Right renal pelvis (tissue), 4 donors: ENCODE measurements around the gene PRDX3. TPM values are rescaled to one million over a fixed set of nuclear protein-coding genes. Genes with fewer than 3 reads are reported as not detected.
"Not testable (repeated sequence)": the region's sequence is repeated elsewhere in the genome, so short reads cannot be mapped to it uniquely, and the experiment has no call there.

Experiments used
- DNase-seq, 4 donors: peaks; one replicate each; pipeline ENCODE4 v3.0.0-alpha.2; 2013; ENCODE audit warnings: low read depth in 4 of 4, low spot score in 3 of 4, missing footprints in 1 of 4
- polyA plus RNA-seq, 4 donors: library from polyadenylated mRNA; unstranded; fragments of 120-200 nt; gene quantifications; one replicate each; pipeline ENCODE4 v1.2.1, GENCODE V29; 2013; ENCODE audit not compliant: insufficient read length in 4 of 4

Gene PRDX3
- polyA plus RNA-seq, 4 donors = 277 to 321 (median 305) TPM

DNA sequence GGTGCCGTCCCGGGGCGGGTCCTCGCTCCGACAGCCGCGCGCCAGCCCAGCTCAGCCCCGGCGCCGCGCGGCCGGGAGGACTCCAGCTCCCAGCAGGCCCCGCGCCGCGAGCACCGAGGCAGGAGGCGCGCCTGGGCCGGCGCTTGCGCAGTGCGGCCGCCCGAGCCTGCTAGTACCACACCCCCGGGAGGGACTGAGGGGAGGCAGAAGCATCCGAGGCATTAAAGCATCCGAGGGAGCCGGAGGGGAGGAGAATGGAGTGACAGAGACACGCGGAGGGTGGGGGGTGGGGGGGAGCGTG lies 28.7 kb upstream of the PRDX3 start, which contains the start of gene GRK5:
Gene GRK5, plus strand, starts transcription at position 206 of the 301 bp plus-strand sequence. CDS start 347 bp downstream, outside the sequence.
- DNase-seq = peak; percentile 91 to 95 (median 92)

DNA sequence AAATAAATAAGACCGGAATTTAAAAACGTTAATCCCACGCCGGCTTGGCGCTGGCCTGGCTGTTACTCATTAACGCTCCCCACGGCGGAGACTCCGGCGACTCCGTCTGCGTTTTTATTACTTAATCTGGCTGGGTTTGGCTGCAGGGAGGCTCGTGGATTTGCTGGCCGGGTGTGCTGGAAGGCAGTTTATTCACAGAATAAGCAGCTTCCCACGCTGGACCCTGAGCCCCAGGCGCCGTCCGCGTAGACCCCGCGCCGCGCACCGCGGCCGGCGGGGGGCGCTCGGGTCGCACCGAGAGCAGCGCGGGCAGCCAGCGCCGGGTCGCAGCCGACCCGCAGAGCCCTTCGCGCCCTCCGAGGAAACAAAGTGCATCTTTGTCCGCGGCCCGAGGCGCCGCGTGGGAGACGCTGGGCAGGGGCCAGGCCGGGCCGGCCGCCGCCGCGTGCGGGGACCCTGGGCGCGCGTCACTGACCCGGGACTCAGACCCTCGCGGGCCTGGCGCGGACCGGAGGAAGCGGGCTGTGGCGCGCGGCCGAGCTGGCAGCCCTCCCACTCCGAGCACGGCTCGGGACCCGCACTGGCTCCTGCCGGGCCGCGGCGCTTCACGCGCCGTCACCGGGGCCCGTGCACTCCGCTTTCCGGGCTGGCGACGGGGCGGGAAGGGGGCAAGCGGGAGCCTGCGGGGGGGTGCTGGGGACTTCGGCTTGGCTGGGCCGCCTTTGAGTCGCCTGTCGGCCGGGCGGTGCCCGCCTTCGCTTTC lies 28.2 kb upstream of the PRDX3 start:
- peak in 2 of 4 donors; percentile 61 to 69 for DNase-seq

DNA sequence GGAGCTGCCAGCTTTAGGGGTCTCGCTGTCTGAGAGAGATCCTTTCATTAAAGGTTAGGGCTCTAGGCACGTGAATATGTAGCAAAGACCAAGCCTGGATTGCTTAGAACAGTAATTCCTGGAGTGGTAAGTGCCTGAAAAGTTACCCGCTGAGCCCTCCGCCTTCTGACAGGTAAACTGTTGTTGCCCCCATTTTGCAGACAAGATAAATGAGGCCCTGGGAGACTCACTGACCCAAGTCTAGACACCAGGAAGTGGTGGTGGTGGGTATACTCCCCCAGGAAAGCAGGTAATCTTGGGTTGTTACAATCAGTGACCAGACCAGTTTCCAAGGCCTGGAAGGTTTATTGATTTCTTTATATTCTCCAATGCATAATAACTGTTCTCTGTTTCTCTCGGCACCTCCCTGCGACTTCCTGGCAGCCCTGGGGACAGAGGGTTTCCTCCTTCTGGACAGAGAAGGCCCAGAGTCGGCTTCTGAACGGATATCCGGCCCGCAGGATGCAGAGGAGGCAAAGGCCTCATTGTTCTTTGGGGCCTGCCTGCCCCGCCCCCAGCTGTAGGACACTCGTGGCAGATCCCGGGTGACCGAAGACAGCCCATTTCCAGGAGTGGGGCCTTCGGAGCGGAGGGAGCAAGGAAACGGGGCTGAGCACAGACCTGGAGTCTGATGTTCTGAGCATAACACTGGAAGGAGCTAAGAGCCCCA lies 27.4 kb upstream of the PRDX3 start:
- no peak for DNase-seq

DNA sequence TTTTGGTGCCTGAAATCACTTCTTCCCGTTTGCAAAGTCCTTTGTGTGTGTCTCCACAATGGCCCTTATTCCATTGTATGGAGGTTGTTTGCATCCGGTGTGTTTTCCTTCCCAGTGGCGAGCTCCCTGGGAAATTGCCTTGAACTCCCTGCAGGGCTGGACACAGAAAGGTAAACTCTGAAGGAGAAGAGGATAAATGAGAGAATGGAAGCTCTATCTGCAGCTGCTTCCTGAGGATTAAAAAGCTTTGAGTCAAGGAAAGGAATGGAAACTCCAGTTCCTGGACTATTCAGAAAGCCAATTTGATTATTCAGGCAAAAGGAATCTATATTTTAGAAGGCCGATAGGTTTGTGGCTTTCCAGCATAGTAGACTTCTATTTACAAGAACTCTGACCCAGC lies 24.4 kb upstream of the PRDX3 start:
- no peak for DNase-seq

DNA sequence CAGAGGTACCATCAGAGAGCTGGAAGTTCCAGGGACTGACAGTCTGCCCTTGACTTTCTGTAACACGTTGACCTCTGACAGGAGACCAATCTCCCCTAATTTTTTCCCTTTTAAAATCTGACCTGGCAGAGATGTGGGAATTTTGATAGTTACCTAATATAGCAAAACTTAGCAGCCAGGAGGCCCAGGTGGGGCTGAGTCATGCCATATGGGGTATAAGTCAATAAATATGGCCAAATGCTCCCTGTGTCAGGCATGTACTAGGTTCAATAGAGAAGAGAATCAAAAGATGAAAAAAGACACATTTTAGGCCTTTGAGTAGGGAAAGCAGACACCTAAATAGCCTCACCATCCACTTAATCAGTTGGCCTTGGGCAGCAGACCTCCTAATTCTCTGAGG lies 22.6 kb upstream of the PRDX3 start:
- DNase-seq = no peak

DNA sequence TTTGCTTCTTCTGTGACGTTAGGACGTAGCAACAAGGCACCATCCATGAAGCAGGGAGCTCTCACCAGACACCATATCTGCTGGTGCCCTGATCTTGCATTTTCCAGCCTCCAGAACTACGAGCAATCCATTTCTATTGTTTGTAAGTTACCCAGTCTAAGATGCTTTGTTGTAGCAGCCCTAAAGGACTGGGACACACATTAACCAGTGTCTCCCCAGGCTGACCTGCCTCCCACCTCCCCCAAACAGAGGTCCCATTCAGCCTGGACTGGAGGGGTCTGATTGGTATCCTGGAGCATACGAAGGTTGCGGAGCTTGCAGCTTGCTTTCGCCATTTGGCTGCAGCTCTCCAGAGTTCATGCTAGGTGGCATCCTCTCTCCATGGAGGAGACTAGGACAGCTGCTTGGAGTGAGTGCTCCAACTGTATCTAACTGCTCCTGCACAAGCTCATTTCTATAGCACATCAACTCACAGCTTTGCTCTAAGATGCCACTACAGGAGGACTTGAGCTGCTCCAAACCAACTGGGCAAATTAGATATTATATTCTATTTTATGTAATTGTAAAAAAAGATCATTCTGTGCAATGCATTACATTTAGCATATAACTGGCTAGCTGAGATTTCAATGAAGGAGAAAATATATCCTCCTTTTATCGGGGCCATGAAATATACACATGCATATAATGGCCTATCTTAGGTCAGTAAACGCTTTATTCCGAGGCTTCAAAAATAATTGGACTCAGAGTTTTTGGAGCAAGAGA lies 20.8 kb upstream of the PRDX3 start:
- DNase-seq = peak in 1 of 4 donors; percentile 58

DNA sequence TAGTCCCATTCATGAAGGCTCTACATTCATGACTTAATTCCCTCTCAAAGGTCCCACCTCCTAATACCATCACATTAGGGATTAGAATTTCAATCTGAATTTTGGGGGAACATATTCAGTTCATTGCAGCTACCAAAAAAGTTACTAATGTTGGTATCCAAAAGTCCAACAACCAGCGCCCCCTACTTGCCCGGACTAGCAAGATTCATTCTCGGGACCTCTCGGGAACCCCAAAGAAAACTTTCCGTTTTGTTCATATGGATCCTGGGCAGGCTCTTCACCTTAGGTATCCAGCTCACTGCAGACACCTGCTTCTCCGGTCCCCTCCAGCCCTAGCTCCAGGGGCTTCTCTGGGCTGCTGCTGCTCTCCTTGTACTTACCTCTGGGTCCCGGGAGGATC lies 19.8 kb upstream of the PRDX3 start:
- no peak for DNase-seq

DNA sequence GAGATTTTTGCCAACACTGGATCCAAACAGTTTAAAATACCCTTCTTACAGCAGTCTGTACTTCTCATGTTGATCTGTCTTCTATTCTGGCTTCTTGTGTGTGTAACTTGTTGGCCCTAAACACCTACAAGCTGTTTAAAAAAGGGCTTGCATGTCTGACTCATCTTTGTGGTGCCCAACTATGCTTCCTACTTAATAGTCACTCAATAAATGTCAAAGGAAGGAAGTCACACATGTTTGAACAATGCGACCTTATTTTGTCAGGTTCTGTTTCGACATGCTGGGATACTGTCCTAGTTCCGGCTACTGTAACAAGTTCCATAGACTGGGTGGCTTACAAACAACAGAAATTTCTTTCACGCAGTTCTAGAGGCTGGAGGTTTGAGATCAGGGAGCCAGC lies 19.3 kb upstream of the PRDX3 start:
- DNase-seq = no peak

DNA sequence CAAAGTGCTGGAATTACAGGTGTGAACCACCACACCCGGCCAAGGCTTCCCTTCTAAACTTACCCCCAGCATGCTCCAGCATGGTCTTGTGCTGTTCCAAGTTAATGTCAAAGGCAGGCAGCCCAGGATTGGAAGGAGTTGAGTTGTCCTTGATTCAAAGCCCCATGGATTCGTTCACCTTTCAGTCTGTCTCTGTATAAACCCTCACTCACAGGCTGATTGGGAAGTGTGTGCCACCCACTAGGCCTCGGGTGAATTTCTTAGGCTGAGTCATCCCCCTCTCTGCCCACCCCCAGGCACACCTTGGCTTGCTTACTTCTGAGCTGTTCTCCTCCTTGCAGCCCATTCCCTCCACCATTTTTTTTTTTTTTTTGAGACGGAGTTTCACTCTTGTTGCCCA lies 13.3 kb upstream of the PRDX3 start:
- no peak for DNase-seq

DNA sequence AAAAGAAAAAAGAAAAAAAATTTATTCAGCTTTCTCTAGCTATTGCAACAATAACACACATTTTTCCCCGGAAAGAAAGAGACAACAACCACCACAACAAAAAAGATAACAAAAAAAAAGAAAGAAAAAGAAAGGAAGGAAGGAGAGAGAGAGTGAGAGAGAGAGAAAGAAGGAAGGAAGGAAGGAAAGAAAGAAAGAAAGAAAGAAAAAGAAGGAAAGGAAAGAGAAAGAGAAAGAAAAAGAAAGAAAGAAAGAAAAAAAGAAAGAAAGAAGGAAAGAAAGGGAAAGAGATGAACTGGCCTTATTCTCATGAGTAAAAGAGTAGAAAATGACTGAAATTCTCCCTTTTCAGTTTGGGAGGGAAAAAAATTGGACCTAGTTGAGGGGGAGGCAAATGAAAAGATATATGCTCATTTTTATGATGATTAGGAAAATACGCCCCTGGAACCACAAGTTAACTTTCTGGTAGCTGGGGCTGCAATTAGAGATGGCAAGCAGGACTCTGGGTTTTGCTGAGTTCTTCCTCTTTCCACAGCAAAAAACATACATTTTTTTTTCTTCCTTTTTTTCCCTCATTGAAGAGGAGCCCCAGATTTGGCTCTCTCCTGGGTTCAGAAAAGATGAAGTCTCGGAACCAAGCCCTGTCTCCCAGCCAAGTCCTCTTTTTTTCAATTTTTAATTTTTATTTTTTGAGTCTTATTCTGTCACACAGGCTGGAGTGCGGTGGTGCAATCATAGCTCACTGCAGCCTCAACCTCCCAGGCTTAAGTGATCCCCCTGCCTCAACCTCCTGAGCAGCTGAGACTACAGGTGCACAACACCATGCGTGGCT lies 12.6 kb upstream of the PRDX3 start:
- DNase-seq = no peak

DNA sequence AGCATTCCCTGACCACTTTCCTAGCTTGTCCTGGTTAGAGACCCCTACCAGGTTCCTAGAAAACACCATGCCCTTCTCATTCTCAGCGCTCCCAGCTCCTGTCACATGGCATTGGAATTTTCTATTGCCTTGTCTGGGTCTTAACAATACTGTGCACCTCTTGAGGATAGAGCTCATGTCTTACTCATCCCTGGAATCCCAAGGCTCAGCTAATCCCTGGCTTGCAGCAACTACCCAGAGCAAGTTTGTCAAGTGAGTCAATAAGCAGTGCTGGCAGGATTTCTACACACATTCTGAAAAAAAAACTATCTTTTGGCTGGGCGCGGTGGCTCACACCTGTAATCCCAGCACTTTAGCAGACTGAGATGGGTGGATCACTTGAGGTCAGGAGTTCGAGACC lies 11.7 kb upstream of the PRDX3 start:
- no peak for DNase-seq

DNA sequence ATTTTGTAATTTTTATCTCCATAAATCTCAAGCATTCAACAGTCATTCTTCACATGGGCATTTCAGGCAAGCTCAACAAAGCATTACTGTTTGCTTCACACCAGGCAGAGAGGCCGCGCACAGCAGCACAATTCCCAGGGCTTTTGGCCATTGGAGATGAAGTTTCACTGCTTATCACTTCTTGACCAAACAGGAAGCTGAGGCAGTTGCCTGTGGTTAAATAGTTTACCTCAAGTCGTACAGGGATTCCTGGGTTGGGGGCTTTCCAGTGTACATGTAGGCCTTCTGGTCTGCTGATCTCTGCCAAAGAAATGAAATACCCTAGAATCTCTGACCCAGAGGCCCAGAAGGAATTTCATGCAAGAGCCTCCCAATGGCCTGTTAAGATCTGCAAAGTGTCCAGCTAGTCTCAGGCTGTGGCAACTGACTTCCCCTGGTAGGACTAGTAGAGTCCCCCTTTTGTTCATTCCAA lies 11.2 kb upstream of the PRDX3 start:
- no peak for DNase-seq

DNA sequence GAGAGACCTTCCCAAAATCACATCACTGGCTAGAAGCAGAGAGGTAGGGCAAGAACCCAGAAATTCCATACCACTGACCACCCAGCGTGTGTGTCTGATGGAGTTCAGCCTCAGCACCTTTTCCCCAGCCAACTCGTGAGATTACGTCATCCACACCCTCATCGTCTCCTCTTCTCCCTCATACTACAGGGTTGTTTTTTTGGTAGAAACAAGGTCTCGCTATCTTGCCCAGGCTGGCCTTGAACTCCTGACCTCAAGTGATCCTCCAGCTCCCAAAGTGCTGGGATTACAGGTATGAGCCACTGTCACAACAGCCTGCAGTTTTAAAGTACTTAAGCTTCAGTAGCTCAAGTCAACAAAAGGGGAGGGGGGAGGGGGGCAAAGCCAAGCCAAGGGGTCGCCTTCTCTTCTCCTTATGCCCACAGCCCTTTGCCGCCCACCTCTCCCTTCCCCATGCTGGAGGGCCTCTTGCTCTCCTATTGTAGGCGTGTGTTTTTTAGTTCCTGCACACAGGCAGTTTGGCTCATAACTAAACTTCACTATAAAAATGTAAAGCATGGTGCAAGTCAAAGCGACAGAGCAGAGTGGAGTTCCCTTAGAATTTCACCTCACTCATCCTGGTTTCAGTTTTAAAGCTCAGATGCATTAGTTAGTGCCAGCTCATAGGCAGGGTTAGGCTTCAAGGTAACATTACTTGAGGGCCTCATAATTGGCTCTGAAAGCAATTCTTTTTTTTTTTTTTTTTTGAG lies 5.2 kb upstream of the PRDX3 start:
- no peak for DNase-seq

DNA sequence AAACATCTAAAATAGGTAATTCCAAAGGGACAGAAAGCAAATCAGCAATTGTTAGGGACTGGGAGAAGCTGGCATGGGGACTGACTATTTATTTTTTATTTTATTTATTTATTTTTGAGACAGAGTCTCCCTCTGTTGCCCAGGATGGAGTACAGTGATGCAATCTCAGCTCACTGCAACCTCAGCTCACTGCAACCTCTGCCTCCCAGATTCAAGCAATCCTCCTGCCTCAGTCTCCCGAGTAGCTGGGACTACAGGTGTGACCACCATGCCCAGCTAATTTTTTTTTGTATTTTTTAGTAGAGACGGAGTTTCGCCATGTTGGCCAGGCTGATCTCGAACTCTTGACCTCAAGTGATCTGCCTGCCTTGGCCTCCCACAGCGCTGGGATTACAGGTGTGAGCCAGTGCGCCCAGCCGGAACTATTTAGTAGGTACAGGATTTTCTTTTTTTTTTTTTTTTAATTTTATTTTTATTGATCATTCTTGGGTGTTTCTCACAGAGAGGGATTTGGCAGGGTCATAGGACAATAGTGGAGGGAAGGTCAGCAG lies 2.3 kb upstream of the PRDX3 start:
- DNase-seq = not testable (repeated sequence)

DNA sequence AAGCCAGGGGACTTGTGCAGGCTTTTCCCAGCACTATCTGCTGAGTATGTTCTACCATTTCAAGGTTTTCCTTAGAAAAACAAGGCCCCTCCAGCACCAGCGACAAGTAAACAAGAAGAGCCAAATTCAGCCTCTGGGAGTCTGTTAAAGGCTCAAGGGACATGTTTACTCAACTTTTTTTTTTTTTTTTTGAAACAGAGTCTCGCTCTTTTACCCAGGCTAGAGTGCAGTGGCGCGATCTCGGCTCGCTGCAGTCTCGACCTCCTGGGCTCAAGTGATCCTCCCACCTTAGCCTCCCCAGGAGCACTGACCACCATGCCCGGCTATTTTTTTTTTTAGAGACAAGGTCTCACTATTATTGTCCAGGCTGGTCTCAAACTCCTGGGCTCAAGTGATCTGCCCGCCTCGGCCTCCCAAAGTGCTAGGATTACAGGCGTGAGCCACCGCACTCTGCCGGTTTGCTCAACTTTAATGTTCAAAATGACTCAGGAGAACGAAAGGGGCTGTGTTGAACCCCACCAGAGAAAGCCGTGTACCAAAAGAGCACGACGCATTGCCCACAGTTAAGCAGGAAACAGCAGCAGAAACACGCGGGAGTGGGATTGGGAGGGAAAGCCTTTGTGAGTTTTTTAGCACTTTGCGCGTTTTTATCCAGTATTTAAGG lies 772 bp downstream of the PRDX3 start:
- no peak for DNase-seq

DNA sequence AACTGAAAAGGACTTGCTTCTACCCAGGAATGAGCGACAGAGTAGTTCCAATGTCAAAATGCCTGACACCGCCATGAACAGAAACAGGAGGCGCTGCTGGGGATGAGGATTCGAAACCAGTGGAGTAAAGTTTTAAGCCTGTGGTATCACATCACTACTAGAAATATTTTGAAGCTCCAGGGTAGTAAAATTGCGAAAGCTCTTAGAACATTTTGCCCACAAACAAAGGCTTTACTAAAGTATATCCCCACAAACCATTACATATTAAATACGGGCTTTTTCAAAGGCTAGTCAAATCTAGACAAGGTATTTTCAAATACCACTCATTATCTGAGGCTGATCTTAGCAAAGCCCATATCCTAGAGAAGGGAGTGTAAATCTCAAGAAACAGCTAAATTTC lies 2.4 kb downstream of the PRDX3 start:
- no peak for DNase-seq

DNA sequence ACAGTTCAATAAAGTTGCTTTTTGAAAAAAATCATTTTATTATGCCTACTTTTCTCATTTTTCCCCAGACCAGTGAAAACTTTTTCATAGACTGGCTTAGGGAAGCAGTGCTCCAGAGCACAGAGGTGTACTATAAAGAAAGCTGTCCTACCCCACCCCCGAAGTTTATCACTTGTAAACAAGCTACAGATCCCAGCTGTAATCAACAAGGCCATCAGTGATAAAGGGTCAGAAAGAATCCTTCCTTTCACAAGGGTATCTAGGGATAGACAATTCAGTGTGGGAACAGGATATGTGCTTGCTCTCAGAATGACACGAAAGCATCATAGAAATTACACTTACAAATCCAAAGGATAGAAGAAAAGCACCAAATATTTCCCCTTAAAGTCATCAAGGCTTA lies 4.5 kb downstream of the PRDX3 start:
- no peak for DNase-seq

DNA sequence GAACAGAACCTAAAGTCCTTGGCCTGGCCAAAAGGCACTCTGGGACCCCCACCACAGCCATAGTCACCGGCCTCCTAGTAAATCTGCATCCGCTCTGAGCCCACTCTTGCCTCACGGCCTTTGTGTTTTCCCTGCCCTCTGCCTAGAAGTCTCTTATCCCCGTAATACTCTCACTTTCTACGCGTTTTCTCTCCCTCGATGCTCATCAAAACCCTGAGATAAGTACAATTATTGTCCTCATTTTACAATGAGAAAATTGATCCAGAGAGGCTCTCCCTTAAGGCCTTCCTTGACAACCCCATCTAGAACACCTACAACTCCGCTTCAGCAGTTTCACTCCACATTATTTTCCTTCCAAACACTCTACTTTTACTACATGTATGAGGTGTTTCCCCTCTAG lies 11.6 kb downstream of the PRDX3 start:
- DNase-seq = no peak

DNA sequence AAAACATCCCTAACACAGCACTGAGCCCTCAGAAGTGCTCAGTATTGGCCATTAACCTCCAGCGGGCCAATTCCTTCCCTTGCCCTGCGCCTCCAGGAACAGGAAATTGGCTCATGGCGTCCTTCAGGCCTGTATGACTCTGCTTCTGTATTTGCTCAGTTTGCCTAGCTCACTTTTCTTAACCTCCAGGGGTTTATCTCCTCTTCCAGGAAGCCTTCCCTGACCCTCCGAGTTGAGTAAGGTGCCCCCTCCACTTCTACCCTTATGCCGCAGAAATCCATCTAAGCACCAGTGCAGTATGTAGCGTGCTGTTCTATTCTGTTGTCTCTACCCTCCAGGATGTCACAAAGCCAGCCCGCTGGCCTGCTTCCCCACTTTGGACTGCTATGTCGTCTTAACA lies 12.0 kb downstream of the PRDX3 start:
- DNase-seq = no peak
